ENCODE measurements around the gene HMX1.

DNA sequence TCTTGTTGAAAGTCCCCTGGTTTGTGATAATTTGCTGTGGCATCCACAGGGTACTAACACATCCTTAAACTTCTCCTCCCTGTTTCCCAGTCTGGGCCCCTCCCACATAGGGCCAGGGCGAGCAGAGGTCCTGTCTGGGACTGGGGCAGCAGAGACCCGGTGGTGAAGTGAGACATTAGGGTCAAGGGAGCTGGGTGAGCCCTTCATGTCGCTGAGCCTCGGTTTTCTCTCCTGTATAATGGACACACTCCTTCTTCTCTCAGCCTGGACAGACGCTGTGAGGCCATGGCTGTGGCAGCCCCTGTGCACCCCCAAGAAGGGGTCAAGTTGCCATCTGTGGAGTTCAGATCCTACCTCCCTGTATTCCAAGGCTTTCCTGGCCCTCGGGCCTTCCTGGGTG, 33.0 kb upstream of the HMX1 start:
- TF ChIP-seq CTCF (conservative IDR thresholded peaks at IDR 0.05 in 1 of 2, IDR thresholded peaks at IDR 0.05 in 1 of 2; ENCODE audit: extremely low read depth in 1 of 2, insufficient read depth in 1 of 2, low read depth in 1 of 2, low read length in 2 of 2) = no peak
- no peak for TF ChIP-seq EZH2 (IDR thresholded peaks at IDR 0.05; ENCODE audit: borderline replicate concordance, low read length)
